GM19238 (cell line): ENCODE measurements around the gene OR10J5.
"Not testable (repeated sequence)": the region's sequence is repeated elsewhere in the genome, so short reads cannot be mapped to it uniquely, and the experiment has no call there.

ENCODE experiments used
- DNase-seq: peaks from one replicate; pipeline ENCODE4 v3.0.0; 2011; ENCODE audit warnings: low spot score; ENCODE audit not compliant: insufficient read length

OR10J5 gene

GRCh38 chr1:159535907-159536306 is at the start of gene OR10J5:
Gene OR10J5 (minus strand): TSS chr1:159536007. CDS start chr1:159536007, 0 bp downstream.
- DNase-seq = no peak

GRCh38 chr1:159584536-159584935 is 48.7 kb upstream of the OR10J5 start:
- DNase-seq = no peak

- DNase-seq = no peak
Observed at GRCh38 chr1:159581422-159581821, 45.6 kb upstream of the OR10J5 start.

- no peak for DNase-seq
Observed at GRCh38 chr1:159580340-159580739, 44.5 kb upstream of the OR10J5 start.

- DNase-seq = no peak
Observed at GRCh38 chr1:159577446-159577845, 41.6 kb upstream of the OR10J5 start.

GRCh38 chr1:159562680-159563079 is 26.9 kb upstream of the OR10J5 start:
- DNase-seq = no peak

- DNase-seq = no peak
Observed at GRCh38 chr1:159561497-159561896, 25.7 kb upstream of the OR10J5 start.

- no peak for DNase-seq
Observed at GRCh38 chr1:159560599-159560998, 24.8 kb upstream of the OR10J5 start.

- DNase-seq = no peak
Observed at GRCh38 chr1:159556931-159557369, 21.1 kb upstream of the OR10J5 start.

- no peak for DNase-seq
Observed at GRCh38 chr1:159554696-159555095, 18.9 kb upstream of the OR10J5 start.

GRCh38 chr1:159554261-159554660 is 18.5 kb upstream of the OR10J5 start:
- DNase-seq = no peak

- no peak for DNase-seq
Observed at GRCh38 chr1:159548126-159548525, 12.3 kb upstream of the OR10J5 start.

GRCh38 chr1:159532922-159533321 is 2.9 kb downstream of the OR10J5 start:
- DNase-seq = no peak

GRCh38 chr1:159524792-159525191 is 11.0 kb downstream of the OR10J5 start:
- not testable (repeated sequence) for DNase-seq

- no peak for DNase-seq
Observed at GRCh38 chr1:159510229-159510541, 25.6 kb downstream of the OR10J5 start.

- DNase-seq = no peak
Observed at GRCh38 chr1:159509440-159510228, 26.2 kb downstream of the OR10J5 start.

GRCh38 chr1:159508951-159509350 is 26.9 kb downstream of the OR10J5 start:
- no peak for DNase-seq

GRCh38 chr1:159505676-159506075 is 30.1 kb downstream of the OR10J5 start:
- no peak for DNase-seq

GRCh38 chr1:159501082-159501481 is 34.7 kb downstream of the OR10J5 start:
- no peak for DNase-seq

GRCh38 chr1:159494513-159495210 is 41.1 kb downstream of the OR10J5 start:
- not testable (repeated sequence) for DNase-seq

- DNase-seq = no peak
Observed at GRCh38 chr1:159493354-159493753, 42.5 kb downstream of the OR10J5 start.

GRCh38 chr1:159492575-159493323 is 43.1 kb downstream of the OR10J5 start:
- DNase-seq = no peak
